Trophoblast cell (in vitro differentiated cells and primary cell): ENCODE measurements around the gene POLN.

ENCODE experiments used
- DNase-seq, 2 donors: peaks; one replicate each; pipeline ENCODE4 v3.0.0-alpha.2; 2016
- H2AFZ ChIP-seq: 2 replicates; pipeline ENCODE4 v1.6.1; 2013; ENCODE audit warnings: low read length, moderate library complexity, mild to moderate bottlenecking; ENCODE audit not compliant: insufficient read depth, poor library complexity
- H2AK5ac ChIP-seq: 2 replicates; pipeline ENCODE4 v1.6.1; 2013; ENCODE audit warnings: mild to moderate bottlenecking, low read length
- H2BK120ac ChIP-seq: 2 replicates; pipeline ENCODE4 v1.6.1; 2013; ENCODE audit warnings: low read length, mild to moderate bottlenecking, moderate library complexity; ENCODE audit not compliant: insufficient read depth, poor library complexity
- H2BK12ac ChIP-seq: 2 replicates; pipeline ENCODE4 v1.6.1; 2013; ENCODE audit warnings: mild to moderate bottlenecking, low read length, moderate library complexity
- H2BK5ac ChIP-seq: 2 replicates; pipeline ENCODE4 v1.6.1; 2013; ENCODE audit warnings: low read length, low read depth, moderate library complexity, mild to moderate bottlenecking; ENCODE audit not compliant: poor library complexity
- H3K14ac ChIP-seq: 2 replicates; pipeline ENCODE4 v1.6.1; 2013; ENCODE audit warnings: mild to moderate bottlenecking, low read length
- H3K18ac ChIP-seq: 2 replicates; pipeline ENCODE4 v1.6.1; 2013; ENCODE audit warnings: mild to moderate bottlenecking, low read length
- H3K23ac ChIP-seq: 2 replicates; pipeline ENCODE4 v1.6.1; 2013; ENCODE audit warnings: low read length
- H3K27ac ChIP-seq: 2 replicates; pipeline ENCODE4 v1.5.1; 2013; ENCODE audit warnings: low read depth, mild to moderate bottlenecking, inconsistent platforms, low read length, moderate library complexity
- H3K27me3 ChIP-seq: 2 replicates; pipeline ENCODE4 v1.6.1; 2013; ENCODE audit warnings: inconsistent platforms, mild to moderate bottlenecking, low read length, moderate library complexity; ENCODE audit not compliant: insufficient read depth
- H3K36me3 ChIP-seq, 2 experiments: 1 replicate in 1 of 2; 2 replicates in 1 of 2; pipeline ENCODE4 v1.6.1; 2013; ENCODE audit warnings: low read length in 2 of 2, mild to moderate bottlenecking in 2 of 2, moderate library complexity in 1 of 2; ENCODE audit not compliant: insufficient read depth in 2 of 2, control insufficient read depth in 1 of 2
- H3K4ac ChIP-seq: 2 replicates; pipeline ENCODE4 v1.6.1; 2013; ENCODE audit warnings: low read depth, mild to moderate bottlenecking, low read length, moderate library complexity
- H3K4me1 ChIP-seq, 2 experiments: 1 replicate in 1 of 2; 2 replicates in 1 of 2; pipeline ENCODE4 v1.6.1; 2013; ENCODE audit warnings: low read length in 2 of 2, mild to moderate bottlenecking in 2 of 2, moderate library complexity in 1 of 2; ENCODE audit not compliant: insufficient read depth in 2 of 2, control insufficient read depth in 1 of 2
- H3K4me2 ChIP-seq: 2 replicates; pipeline ENCODE4 v1.6.1; 2013; ENCODE audit warnings: inconsistent platforms, mild to moderate bottlenecking, low read length, moderate library complexity
- H3K4me3 ChIP-seq: 2 replicates; pipeline ENCODE4 v1.5.1; 2013; ENCODE audit warnings: mild to moderate bottlenecking, low read depth, low read length, inconsistent platforms
- H3K79me1 ChIP-seq: one replicate; pipeline ENCODE4 v1.6.1; 2013; ENCODE audit warnings: low read length
- H3K79me2 ChIP-seq: 2 replicates; pipeline ENCODE4 v1.6.1; 2013; ENCODE audit warnings: low read length, mild to moderate bottlenecking; ENCODE audit not compliant: control insufficient read depth, insufficient read depth, poor library complexity
- H3K9ac ChIP-seq: 2 replicates; pipeline ENCODE4 v1.6.1; 2013; ENCODE audit warnings: mild to moderate bottlenecking, low read length
- H3K9me3 ChIP-seq: 2 replicates; pipeline ENCODE4 v1.6.1; 2013; ENCODE audit warnings: low read depth, mild to moderate bottlenecking, control low read depth, inconsistent platforms, low read length; ENCODE audit not compliant: insufficient read depth
- H4K12ac ChIP-seq: 2 replicates; pipeline ENCODE4 v1.6.1; 2013; ENCODE audit warnings: low read depth, mild to moderate bottlenecking, low read length, moderate library complexity
- H4K8ac ChIP-seq: 2 replicates; pipeline ENCODE4 v1.6.1; 2013; ENCODE audit warnings: low read depth, mild to moderate bottlenecking, low read length, moderate library complexity
- H4K91ac ChIP-seq: one replicate; pipeline ENCODE4 v1.6.1; 2013; ENCODE audit warnings: low read depth, mild to moderate bottlenecking, low read length, moderate library complexity
- WGBS: extraction: QIAGEN DNeasy Blood & Tissue Kit; methylation state at CpG from one replicate; pipeline ENCODE4 v1.1.7; 2013; ENCODE audit warnings: missing lambda C conversion rate; ENCODE audit not compliant: insufficient read length, insufficient coverage; ENCODE audit errors: extremely low coverage; 5-methylcytosine and 5-hydroxymethylcytosine counted together

Gene POLN

DNA sequence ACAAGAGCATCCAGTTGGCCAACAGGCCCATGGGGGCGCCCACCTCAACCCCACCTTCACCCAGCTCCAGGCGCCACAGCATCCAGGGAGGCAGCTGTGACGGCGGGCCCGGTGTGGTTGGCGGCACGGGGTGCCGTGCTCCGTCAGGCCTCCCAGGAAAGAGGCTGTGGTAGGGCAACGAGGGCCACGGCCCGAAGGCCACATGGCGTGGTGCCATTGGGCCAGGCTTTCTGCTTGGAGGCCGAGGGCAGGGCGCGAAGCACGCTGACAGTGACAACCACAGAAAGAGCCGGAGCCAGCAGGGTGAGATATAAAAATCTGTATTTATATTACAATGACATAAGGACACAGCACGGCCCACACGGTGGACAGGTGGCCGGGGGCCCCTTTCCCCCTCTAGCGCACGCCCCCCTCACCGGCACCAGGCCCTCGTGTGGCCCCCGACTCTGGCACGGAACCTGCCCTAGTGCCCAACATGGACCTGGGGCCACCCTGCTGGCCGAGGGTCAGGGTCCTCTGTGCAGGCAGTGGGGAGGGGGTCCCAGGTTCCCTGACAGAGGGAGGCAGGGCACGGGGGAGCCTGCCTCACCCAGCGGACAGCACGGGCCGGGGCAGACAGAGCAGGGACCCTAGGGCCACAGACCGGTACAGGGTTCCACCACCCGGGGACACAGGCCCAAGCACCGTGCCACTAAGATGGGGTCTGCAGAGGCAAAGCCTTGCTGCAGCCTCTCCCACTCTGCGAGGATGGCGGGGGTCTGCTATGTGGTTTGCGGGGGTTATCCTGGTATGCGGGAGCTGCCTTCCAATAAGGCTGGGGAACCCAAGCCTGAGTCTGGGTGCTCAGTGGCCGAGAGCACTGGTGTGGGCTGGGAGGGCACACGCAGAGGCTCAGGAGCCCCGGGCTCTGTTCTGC lies 5.5 kb upstream of the POLN start:
- no peaks in the 10 kb centered on the region for H3K27me3 ChIP-seq
- H3K14ac ChIP-seq: no peak overlapping the region
- DNase-seq: no peak
- H4K91ac ChIP-seq: no peak overlapping the region
- no peak overlapping the region for H2BK5ac ChIP-seq
- H3K4me3 ChIP-seq: no peak overlapping the region
- H3K27ac ChIP-seq: no peak overlapping the region
- no peak overlapping the region for H3K9ac ChIP-seq
- peaks cover 37 to 41% of the 10 kb centered on the region in 2 experiments for H3K36me3 ChIP-seq
- peaks cover 4% of the 10 kb centered on the region for H3K9me3 ChIP-seq
- no peaks in the 10 kb centered on the region for H3K79me2 ChIP-seq
- no peak overlapping the region for H2BK120ac ChIP-seq
- peaks cover under 1% of the 10 kb centered on the region for H3K79me1 ChIP-seq
- no peak overlapping the region for H2AFZ ChIP-seq
- H3K4me2 ChIP-seq: no peak overlapping the region
- H2AK5ac ChIP-seq: no peak overlapping the region
- no peak overlapping the region for H3K18ac ChIP-seq
- H3K23ac ChIP-seq: no peak overlapping the region
- H3K4ac ChIP-seq: no peak overlapping the region
- no peak overlapping the region for H2BK12ac ChIP-seq
- H4K8ac ChIP-seq: no peak overlapping the region
- no CpG with 5 or more reads among the region's 42 CpGs for WGBS
- no peak overlapping the region for H4K12ac ChIP-seq
- no peaks in the 10 kb centered on the region for H3K4me1 ChIP-seq

DNA sequence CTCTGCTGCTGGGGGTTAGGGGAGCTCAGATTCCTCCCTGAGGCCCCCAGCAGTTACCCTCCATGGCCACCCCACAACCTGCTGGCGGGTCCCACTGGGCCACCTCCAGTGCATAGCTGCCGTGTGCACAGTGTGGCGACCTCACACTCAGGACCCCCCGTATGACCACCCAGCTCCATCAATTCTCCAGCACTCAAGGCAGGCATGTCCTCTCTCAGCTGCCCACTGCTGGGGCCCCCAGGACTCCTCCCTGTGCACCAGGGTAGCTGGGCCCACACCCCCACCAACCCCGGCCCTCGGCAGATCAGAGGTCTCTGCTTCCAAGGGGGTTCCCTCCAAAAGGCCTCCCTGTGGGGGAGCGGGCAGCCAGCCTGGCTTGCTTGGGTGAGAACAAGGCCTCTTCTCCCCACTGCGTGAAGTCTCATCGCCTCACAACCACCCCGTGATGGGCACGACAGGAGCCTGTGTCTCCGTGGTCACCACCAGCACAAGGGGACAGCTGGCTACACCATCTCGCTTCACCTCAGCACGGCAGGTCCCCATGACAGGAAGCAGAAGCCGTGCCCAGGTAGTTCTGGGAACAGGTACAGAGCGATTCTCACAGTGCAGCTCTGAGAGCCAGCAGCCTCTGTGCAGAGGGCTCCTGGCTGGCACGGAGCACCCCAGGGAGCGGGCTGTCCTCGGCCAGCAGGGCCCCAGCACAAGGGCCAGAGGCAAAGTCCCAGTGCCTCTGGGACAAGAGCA lies 4.6 kb upstream of the POLN start:
- Histone ChIP-seq H4K12ac (no peak overlapping the region), H3K36me3 (peaks cover 32 to 34% of the 10 kb centered on the region in 2 experiments), H3K4me2 (no peak overlapping the region), H3K4ac (no peak overlapping the region), H2AFZ (no peak overlapping the region), H3K9me3 (peaks cover 4% of the 10 kb centered on the region), H3K18ac (no peak overlapping the region), H3K9ac (peak overlapping the region; percentile 11), H4K8ac (no peak overlapping the region), H2BK12ac (no peak overlapping the region), H2BK5ac (no peak overlapping the region), H3K23ac (no peak overlapping the region), H3K27me3 (no peaks in the 10 kb centered on the region), H3K79me2 (peaks cover 3% of the 10 kb centered on the region), H3K4me3 (no peak overlapping the region), H3K14ac (no peak overlapping the region), H3K4me1 (no peaks in the 10 kb centered on the region), H3K27ac (no peak overlapping the region), H3K79me1 (peaks cover 6% of the 10 kb centered on the region), H4K91ac (no peak overlapping the region), H2AK5ac (no peak overlapping the region), H2BK120ac (no peak overlapping the region)
- WGBS: no CpG with 5 or more reads among the region's 19 CpGs
- DNase-seq: no peak

DNA sequence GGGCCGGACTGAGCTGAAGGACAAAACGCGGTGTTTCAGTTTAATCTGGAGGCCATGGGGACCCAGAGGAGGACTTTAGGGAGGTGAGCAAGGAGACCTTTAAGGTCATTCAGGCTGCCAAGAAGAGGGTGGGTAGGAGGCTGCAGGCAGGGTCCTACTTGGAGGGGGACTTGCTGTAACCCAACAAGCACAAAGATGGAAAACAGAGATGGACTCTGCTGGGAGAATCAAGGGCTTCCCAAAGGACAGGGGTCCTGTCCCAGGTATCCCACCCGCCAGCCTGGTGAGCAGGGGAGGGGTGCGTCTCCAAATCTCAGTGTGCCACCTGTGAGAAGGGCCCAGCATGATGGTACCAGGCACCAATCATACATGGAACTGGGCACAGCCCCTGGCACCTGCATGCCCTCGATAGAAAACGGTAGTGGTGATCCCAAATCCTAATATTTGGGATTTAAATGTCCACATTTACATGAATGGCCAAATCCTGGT lies 3.9 kb upstream of the POLN start:
- H3K27ac ChIP-seq: no peak overlapping the region
- H3K4me1 ChIP-seq: no peaks in the 10 kb centered on the region
- H3K36me3 ChIP-seq: peaks cover 25 to 27% of the 10 kb centered on the region in 2 experiments
- H3K79me2 ChIP-seq: peaks cover 5% of the 10 kb centered on the region
- H3K9me3 ChIP-seq: peaks cover 4% of the 10 kb centered on the region
- no peak overlapping the region for H3K4me3 ChIP-seq
- no peak overlapping the region for H3K14ac ChIP-seq
- no CpG with 5 or more reads among the region's 7 CpGs for WGBS
- H4K91ac ChIP-seq: no peak overlapping the region
- H2BK12ac ChIP-seq: no peak overlapping the region
- no peak overlapping the region for H2BK120ac ChIP-seq
- no peak overlapping the region for H3K4me2 ChIP-seq
- no peak overlapping the region for H4K8ac ChIP-seq
- no peak for DNase-seq
- no peak overlapping the region for H2AFZ ChIP-seq
- H3K79me1 ChIP-seq: peaks cover 8% of the 10 kb centered on the region
- H3K4ac ChIP-seq: no peak overlapping the region
- H2BK5ac ChIP-seq: no peak overlapping the region
- no peak overlapping the region for H3K9ac ChIP-seq
- H2AK5ac ChIP-seq: no peak overlapping the region
- no peak overlapping the region for H4K12ac ChIP-seq
- H3K23ac ChIP-seq: no peak overlapping the region
- H3K18ac ChIP-seq: no peak overlapping the region
- H3K27me3 ChIP-seq: no peaks in the 10 kb centered on the region

DNA sequence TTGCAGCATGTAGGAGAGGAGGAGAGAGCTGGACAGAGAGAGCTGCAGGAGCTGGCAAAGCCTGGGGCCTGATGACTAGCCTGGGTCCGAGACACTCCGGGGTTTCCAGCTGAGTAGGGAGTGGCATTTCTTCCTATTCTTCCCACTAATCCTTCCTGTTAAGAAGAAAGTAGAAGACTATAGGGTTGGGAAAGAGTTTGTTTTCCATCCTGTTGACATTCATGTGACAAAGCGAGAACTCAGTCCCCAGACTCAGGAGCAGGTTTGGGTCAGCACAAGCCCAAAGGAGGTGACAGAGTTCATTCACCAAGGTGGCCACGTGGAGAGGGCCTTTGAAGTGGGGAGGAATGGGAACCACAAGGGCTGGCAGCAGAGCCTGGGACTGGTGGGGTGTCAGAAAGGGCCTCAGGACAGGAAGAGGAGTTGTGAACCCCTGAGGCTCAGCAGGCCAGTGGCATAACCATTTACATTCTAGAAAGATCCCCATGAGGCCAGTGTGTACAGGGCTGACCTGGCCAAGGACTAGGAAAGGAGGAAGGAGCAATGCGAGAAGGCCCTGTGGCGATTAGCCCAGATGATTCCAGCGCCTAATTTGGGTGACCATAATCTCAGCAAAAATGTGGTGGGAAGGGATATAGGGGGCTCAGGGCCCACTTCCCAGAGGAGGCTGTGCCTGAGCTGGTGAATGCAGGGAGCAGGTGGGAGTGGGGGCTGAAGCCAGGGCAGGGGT lies 3.3 kb upstream of the POLN start:
- no peak overlapping the region for H3K27ac ChIP-seq
- H3K4me3 ChIP-seq: no peak overlapping the region
- H3K14ac ChIP-seq: no peak overlapping the region
- H3K27me3 ChIP-seq: no peaks in the 10 kb centered on the region
- H3K9ac ChIP-seq: no peak overlapping the region
- peaks cover 8% of the 10 kb centered on the region for H3K79me1 ChIP-seq
- H3K4me1 ChIP-seq: no peaks in the 10 kb centered on the region
- no peak overlapping the region for H2AFZ ChIP-seq
- H3K36me3 ChIP-seq: peaks cover 19 to 21% of the 10 kb centered on the region in 2 experiments
- H3K79me2 ChIP-seq: peaks cover 5% of the 10 kb centered on the region
- H2BK12ac ChIP-seq: no peak overlapping the region
- no peak overlapping the region for H4K8ac ChIP-seq
- no peak overlapping the region for H3K4ac ChIP-seq
- H3K18ac ChIP-seq: no peak overlapping the region
- no peak overlapping the region for H3K4me2 ChIP-seq
- no peak overlapping the region for H2AK5ac ChIP-seq
- no CpG with 5 or more reads among the region's 7 CpGs for WGBS
- H3K23ac ChIP-seq: no peak overlapping the region
- no peak overlapping the region for H4K12ac ChIP-seq
- H2BK120ac ChIP-seq: no peak overlapping the region
- no peak overlapping the region for H2BK5ac ChIP-seq
- H4K91ac ChIP-seq: no peak overlapping the region
- peaks cover 4% of the 10 kb centered on the region for H3K9me3 ChIP-seq
- no peak for DNase-seq
